Endothelial cell of umbilical vein (primary cell): ENCODE data around the gene PTGER4.

Experiments
- EZH2 ChIP-seq: IDR thresholded peaks from 2 replicates; pipeline ENCODE4 v1.6.1; 2012; ENCODE audit warnings: borderline replicate concordance, low read depth, mild to moderate bottlenecking, moderate library complexity, low read length, inconsistent platforms; ENCODE audit not compliant: severe bottlenecking
- POLR2A ChIP-seq: IDR thresholded peaks from 2 replicates; pipeline ENCODE4 v1.6.1; 2012; ENCODE audit warnings: low read depth, mild to moderate bottlenecking, control low read depth, low read length
- TF ChIP-seq, protein P1 (sequence below), 2 donors: IDR thresholded peaks; 1 replicate in 1 of 2; 2 replicates in 1 of 2; pipeline ENCODE4 v1.5.1; 2011; ENCODE audit warnings: low read length in 2 of 2, mild to moderate bottlenecking in 2 of 2, moderate library complexity in 2 of 2, control low read depth in 1 of 2, inconsistent platforms in 1 of 2, low read depth in 1 of 2; ENCODE audit not compliant: insufficient read depth in 1 of 2; ENCODE audit errors: extremely low read depth in 1 of 2

DNA sequence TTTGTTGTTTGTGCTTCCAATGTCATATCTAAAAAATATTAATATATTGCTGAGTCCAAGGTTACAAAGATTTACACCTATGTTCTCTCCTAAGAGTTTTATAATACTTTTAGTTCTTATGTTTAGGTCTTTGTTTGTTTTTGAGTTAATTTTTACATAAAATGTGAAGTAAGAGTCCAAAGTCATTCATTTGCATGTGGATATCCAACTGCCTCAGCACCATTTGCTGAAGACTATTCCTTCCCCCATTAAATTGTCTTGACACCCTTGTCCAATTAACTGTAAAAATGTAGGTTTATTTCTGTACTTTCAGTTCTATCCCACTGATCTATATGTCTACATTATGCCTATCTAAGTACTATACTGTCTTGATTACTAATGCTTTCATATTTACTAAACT, 40.4 kb downstream of the PTGER4 start:
- TF ChIP-seq EZH2 (no peak), POLR2A (no peak)
- TF ChIP-seq, protein P1, sequence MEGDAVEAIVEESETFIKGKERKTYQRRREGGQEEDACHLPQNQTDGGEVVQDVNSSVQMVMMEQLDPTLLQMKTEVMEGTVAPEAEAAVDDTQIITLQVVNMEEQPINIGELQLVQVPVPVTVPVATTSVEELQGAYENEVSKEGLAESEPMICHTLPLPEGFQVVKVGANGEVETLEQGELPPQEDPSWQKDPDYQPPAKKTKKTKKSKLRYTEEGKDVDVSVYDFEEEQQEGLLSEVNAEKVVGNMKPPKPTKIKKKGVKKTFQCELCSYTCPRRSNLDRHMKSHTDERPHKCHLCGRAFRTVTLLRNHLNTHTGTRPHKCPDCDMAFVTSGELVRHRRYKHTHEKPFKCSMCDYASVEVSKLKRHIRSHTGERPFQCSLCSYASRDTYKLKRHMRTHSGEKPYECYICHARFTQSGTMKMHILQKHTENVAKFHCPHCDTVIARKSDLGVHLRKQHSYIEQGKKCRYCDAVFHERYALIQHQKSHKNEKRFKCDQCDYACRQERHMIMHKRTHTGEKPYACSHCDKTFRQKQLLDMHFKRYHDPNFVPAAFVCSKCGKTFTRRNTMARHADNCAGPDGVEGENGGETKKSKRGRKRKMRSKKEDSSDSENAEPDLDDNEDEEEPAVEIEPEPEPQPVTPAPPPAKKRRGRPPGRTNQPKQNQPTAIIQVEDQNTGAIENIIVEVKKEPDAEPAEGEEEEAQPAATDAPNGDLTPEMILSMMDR (IDR thresholded peaks at IDR 0.05; ENCODE audit: extremely low read depth in 1 of 2, insufficient read depth in 1 of 2, low read depth in 1 of 2, low read length in 2 of 2): no peak
